HCT116 (cell line): ENCODE measurements around the gene SSTR5.

ENCODE experiments used
- CEBPB ChIP-seq: IDR thresholded peaks from 2 replicates; pipeline ENCODE4 v1.6.1; 2012; ENCODE audit warnings: low read depth
- CTCF ChIP-seq, 3 experiments: fragments of 200-600 bp in 1 of 3; sonication (generic) in 1 of 3; IDR thresholded peaks in 2 of 3; conservative IDR thresholded peaks in 1 of 3; 2 replicates each; pipeline ENCODE4 v1.5.1; 2012 to 2017; ENCODE audit warnings: low read depth in 2 of 3, low read length in 2 of 3, antibody characterized with exemption in 1 of 3, borderline replicate concordance in 1 of 3, control low read depth in 1 of 3, mild to moderate bottlenecking in 1 of 3, mixed read lengths in 1 of 3, mixed run types in 1 of 3, moderate library complexity in 1 of 3; ENCODE audit not compliant: insufficient read depth in 1 of 3
- EGR1 ChIP-seq: IDR thresholded peaks from 2 replicates; pipeline ENCODE4 v1.6.1; 2012; ENCODE audit warnings: low read depth
- EZH2phosphoT487 ChIP-seq: fragments of 200-600 bp; IDR thresholded peaks from 2 replicates; pipeline ENCODE4 v1.6.1; 2018; ENCODE audit warnings: antibody characterized with exemption, borderline replicate concordance
- FOSL1 ChIP-seq: IDR thresholded peaks from 2 replicates; pipeline ENCODE4 v1.6.1; 2012; ENCODE audit warnings: low read depth
- MAX ChIP-seq: IDR thresholded peaks from 2 replicates; pipeline ENCODE4 v1.6.1; 2012
- POLR2AphosphoS5 ChIP-seq: IDR thresholded peaks from 2 replicates; pipeline ENCODE4 v1.6.1; 2011; ENCODE audit warnings: mild to moderate bottlenecking, low read depth, low read length, moderate library complexity
- RAD21 ChIP-seq: IDR thresholded peaks from 2 replicates; pipeline ENCODE4 v1.6.1; 2012; ENCODE audit warnings: low read depth, mild to moderate bottlenecking
- SIN3A ChIP-seq: IDR thresholded peaks from 2 replicates; pipeline ENCODE4 v1.6.1; 2012; ENCODE audit warnings: low read depth
- TF ChIP-seq, protein P1 (sequence below): IDR thresholded peaks from 2 replicates; pipeline ENCODE4 v1.6.1; 2011; ENCODE audit warnings: mild to moderate bottlenecking, low read length, moderate library complexity; ENCODE audit not compliant: insufficient replicate concordance; ENCODE audit errors: extremely low read depth

GRCh38 chr16:1101573-1102332, 29.2 kb downstream of the SSTR5 start:
- TF ChIP-seq CTCF (IDR thresholded peaks at IDR 0.05 in 2 of 3, conservative IDR thresholded peaks at IDR 0.05 in 1 of 3; ENCODE audit: borderline replicate concordance in 1 of 3, insufficient read depth in 1 of 3, low read depth in 2 of 3, low read length in 2 of 3): no peak
- no peak for TF ChIP-seq EGR1
- no peak for TF ChIP-seq POLR2AphosphoS5
- no peak for TF ChIP-seq RAD21
- TF ChIP-seq, protein P1, sequence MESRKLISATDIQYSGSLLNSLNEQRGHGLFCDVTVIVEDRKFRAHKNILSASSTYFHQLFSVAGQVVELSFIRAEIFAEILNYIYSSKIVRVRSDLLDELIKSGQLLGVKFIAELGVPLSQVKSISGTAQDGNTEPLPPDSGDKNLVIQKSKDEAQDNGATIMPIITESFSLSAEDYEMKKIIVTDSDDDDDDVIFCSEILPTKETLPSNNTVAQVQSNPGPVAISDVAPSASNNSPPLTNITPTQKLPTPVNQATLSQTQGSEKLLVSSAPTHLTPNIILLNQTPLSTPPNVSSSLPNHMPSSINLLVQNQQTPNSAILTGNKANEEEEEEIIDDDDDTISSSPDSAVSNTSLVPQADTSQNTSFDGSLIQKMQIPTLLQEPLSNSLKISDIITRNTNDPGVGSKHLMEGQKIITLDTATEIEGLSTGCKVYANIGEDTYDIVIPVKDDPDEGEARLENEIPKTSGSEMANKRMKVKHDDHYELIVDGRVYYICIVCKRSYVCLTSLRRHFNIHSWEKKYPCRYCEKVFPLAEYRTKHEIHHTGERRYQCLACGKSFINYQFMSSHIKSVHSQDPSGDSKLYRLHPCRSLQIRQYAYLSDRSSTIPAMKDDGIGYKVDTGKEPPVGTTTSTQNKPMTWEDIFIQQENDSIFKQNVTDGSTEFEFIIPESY: no peak
- no peak for TF ChIP-seq EZH2phosphoT487
- no peak for TF ChIP-seq CEBPB
- no peak for TF ChIP-seq MAX
- TF ChIP-seq SIN3A: no peak
- no peak for TF ChIP-seq FOSL1
